Epithelial cell of proximal tubule (primary cell): ENCODE results near the gene FAM20C. TPM values are rescaled to one million over a fixed set of nuclear protein-coding genes. Genes with fewer than 3 reads are reported as not detected.
"Not testable (repeated sequence)": the region's sequence is repeated elsewhere in the genome, so short reads cannot be mapped to it uniquely, and the experiment has no call there.

ENCODE experiments used
- DNase-seq: peaks from one replicate; pipeline ENCODE4 v3.0.0-alpha.2; 2011; ENCODE audit warnings: low read depth
- H3K4me3 ChIP-seq: 2 replicates; pipeline ENCODE4 v1.5.1; 2011; ENCODE audit warnings: low read depth, mild to moderate bottlenecking, low read length
- total RNA-seq: library from RNA; depleted of rRNA; stranded (reverse); fragments of >200 nt; gene quantifications from 2 replicates; pipeline ENCODE4 v1.2.3, GENCODE V29; 2015
- TF ChIP-seq, protein P1 (sequence below): conservative IDR thresholded peaks from 2 replicates; pipeline ENCODE4 v1.5.1; 2012; ENCODE audit warnings: low read depth, mild to moderate bottlenecking, low read length

Gene FAM20C
- total RNA-seq, 1 donor from 2014 or later, result 84.2 TPM

DNA sequence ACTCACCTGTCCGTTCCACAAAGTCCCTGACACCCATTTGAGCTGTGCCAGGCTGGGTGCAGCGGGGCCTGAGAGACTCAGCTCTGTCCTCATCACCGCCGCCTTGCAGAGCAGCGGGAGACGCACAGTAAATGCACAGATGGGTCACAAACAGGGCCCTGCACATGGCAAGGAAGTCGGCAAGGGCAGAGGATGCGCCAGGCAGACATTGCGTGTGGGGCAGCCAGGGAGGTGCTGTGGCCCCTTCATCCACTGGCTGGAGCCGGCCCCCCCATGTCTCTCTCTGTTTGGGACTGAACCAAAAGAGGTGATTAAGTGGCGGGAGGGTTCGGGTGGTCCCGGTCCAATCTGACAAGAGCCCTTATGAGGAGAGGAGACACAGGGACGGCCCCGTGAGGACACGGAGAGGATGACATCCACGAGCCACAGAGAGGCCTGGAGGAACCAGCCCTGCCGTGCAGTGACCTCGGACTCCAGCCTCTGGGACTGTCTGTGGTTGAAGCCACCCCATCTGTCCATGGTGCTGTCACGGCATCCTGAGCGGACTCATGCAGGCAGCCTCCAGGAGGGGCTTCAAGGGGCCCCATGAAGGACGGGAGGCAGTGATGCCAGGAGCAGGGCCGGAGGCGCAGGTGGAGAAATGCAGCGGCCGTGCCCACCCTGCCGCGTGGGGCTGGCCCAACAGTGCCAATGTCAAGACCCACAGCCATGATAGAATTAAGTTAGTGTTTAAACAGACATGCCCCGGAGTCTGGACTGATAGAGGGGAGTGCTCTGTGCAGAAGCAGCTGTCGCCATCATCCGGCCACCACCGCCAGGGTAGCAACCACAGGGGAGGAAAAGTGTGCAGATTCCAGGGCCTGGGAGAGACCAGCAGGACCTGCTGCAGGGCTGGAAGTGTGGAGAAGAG is 69.2 kb downstream of the FAM20C start:
- TF ChIP-seq, protein P1, sequence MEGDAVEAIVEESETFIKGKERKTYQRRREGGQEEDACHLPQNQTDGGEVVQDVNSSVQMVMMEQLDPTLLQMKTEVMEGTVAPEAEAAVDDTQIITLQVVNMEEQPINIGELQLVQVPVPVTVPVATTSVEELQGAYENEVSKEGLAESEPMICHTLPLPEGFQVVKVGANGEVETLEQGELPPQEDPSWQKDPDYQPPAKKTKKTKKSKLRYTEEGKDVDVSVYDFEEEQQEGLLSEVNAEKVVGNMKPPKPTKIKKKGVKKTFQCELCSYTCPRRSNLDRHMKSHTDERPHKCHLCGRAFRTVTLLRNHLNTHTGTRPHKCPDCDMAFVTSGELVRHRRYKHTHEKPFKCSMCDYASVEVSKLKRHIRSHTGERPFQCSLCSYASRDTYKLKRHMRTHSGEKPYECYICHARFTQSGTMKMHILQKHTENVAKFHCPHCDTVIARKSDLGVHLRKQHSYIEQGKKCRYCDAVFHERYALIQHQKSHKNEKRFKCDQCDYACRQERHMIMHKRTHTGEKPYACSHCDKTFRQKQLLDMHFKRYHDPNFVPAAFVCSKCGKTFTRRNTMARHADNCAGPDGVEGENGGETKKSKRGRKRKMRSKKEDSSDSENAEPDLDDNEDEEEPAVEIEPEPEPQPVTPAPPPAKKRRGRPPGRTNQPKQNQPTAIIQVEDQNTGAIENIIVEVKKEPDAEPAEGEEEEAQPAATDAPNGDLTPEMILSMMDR, result no peak
- no peak overlapping the region for H3K4me3 ChIP-seq
- DNase-seq, result no peak

DNA sequence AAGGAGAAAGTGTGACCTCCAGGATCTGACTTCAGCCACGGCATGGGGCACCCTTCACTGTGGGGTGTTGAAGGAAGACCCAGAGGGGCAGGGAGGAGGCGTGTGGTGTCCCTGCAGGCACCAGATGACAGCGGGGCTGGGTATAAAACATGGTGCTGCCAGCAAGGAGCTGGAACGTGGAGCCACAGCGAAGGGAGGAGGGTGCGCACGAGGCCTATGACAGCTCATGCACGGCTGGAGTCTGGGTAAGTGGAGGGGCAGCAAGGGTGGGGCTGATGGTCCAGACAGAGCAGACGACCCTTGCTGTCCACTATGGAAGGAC is 69.8 kb downstream of the FAM20C start:
- DNase-seq, result no peak
- TF ChIP-seq, protein P1, result no peak
- H3K4me3 ChIP-seq, result no peak overlapping the region

DNA sequence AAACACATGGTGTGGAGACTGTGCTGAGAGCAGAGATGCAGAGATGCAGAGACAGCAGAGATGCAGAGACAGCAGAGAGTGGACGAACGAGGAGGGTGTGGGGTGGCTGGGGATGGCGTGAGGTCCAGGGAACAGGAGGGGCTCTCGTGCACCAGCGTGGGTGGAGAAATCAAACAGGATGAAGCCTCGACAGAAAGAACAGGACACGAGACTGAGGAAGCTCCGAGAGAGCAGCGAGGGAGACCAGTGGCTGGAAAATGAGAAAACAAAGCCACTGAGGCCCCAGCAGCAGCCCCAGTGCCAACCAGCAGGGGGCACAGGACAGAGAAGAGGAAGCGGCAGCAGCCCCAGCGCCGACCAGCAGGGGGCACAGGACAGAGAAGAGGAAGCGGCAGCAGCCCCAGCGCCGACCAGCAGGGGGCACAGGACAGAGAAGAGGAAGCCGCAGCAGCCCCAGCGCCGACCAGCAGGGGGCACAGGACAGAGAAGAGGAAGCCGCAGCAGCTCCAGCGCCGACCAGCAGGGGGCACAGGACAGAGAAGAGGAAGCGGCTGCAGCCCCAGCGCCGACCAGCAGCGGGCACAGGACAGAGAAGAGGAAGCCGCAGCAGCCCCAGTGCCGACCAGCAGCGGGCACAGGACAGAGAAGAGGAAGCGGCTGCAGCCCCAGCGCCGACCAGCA is 70.4 kb downstream of the FAM20C start:
- TF ChIP-seq, protein P1, result peak; percentile 33
- not testable (repeated sequence) for H3K4me3 ChIP-seq, DNase-seq

DNA sequence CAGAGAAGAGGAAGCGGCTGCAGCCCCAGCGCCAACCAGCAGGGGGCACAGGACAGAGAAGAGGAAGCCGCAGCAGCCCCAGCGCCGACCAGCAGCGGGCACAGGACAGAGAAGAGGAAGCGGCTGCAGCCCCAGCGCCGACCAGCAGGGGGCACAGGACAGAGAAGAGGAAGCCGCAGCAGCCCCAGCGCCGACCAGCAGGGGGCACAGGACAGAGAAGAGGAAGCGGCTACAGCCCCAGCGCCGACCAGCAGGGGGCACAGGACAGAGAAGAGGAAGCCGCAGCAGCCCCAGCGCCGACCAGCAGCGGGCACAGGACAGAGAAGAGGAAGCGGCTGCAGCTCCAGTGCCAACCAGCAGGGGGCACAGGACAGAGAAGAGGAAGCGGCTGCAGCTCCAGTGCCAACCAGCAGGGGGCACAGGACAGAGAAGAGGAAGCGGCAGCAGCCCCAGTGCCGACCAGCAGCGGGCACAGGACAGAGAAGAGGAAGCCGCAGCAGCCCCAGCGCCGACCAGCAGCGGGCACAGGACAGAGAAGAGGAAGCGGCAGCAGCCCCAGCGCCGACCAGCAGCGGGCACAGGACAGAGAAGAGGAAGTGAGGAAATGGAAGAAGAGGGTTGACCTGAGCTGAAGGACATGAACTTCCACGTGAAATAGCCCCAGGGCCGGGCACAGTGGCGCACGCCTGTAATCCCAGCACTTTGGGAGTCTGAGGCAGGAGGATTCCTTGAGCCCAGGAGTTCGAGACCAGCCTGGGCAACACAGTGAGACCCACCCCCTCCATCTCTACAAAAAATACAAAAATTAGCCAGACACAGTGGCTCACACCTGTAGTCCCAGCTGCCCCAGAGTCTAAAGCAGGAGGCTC is 71.3 kb downstream of the FAM20C start:
- not testable (repeated sequence) for DNase-seq, H3K4me3 ChIP-seq
- TF ChIP-seq, protein P1, result peak; percentile 26

DNA sequence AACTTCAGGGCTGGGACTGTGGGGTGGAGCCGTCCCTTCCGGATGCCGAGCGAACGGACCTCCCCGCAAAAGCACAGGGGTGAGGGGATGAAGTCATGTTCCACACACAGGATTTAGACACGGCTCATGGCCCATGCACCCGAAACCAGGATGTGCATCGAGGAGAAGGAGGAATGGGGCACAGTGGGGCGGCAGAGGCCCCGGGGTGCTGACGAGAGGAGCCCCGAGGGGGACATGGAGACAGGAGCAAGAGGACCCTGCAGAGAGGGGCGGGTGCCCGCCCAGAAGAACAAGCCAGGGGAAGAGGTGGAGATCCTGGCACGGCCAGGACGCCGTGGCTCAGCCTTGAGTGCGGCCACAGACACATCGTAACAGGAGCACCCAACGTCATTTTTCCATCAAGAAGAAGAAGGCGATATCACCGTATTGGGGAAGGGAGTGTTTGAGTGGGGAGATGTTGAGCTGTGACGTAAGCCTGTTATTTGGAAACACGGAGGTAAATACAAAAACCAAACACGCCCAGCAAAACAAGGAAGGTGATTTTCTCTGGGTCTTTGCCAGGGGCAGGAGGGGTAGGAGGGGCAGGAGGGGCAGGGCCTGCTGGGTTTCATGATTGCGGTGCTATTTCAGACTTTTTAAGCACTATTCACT is 72.3 kb downstream of the FAM20C start:
- H3K4me3 ChIP-seq, result no peak overlapping the region
- DNase-seq, result no peak
- TF ChIP-seq, protein P1, result no peak

DNA sequence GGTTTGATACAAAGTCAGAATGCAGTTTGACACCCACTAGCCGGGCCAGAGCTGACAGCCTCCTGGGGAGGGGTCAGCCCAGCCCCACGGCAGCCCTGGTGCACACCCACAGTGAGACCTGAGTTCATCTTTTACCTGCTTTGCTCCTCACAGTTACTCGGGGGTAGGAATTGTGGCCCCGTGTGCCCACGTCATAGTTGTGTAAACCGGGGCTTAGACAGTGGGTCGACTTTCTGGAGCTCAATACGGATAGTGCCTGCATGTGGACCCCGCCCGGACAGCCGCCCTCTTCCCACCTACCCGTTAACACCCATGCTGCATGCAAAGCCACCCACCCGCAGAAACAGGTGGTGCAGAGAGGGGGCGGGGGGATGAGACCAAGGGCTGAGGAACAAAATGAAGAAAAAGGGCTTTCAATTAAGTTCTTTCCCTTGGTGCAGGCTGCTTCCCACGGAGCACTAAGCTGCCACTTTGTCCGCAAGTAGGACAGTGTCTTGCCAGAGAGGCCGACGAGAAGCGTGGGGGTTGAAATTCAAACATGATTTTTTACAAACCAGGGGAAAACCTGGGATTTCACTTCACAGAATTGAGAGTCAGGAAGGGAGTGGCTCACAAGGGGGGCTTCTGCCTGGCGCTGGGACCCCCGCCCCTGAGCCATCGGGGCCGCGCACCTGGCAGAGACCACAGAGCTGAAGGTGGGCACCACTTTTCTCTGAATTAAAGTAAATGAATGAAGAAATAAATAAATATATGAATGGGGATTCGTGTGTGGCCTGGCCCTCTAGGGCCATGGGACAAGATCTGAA is 73.0 kb downstream of the FAM20C start:
- DNase-seq, result no peak
- no peak overlapping the region for H3K4me3 ChIP-seq
- TF ChIP-seq, protein P1, result no peak
